ENCODE measurements around the gene OSGEPL1.

DNA sequence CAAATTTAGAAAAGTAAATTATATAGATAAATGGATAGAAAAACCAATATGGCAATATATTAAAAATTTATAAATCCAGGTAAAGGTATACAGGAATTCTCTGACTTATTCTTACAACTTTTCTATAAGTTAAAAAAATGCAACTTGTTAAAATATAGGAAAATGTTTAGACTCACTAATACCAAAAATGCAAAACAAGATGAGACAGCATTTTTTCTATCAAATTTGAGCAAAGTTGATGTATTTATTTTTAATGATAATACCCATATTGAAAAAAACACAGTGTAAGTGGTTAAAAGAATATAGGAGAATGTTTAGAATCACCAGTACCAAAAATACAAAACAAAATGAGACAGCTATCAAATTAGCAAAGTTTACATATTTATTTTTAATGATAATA, 35.7 kb downstream of the OSGEPL1 start:
- TF ChIP-seq, protein P1, sequence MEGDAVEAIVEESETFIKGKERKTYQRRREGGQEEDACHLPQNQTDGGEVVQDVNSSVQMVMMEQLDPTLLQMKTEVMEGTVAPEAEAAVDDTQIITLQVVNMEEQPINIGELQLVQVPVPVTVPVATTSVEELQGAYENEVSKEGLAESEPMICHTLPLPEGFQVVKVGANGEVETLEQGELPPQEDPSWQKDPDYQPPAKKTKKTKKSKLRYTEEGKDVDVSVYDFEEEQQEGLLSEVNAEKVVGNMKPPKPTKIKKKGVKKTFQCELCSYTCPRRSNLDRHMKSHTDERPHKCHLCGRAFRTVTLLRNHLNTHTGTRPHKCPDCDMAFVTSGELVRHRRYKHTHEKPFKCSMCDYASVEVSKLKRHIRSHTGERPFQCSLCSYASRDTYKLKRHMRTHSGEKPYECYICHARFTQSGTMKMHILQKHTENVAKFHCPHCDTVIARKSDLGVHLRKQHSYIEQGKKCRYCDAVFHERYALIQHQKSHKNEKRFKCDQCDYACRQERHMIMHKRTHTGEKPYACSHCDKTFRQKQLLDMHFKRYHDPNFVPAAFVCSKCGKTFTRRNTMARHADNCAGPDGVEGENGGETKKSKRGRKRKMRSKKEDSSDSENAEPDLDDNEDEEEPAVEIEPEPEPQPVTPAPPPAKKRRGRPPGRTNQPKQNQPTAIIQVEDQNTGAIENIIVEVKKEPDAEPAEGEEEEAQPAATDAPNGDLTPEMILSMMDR (conservative IDR thresholded peaks at IDR 0.05; ENCODE audit: low read length) = no peak
- TF ChIP-seq EZH2phosphoT487 (IDR thresholded peaks at IDR 0.05; ENCODE audit: borderline replicate concordance) = no peak
